Stimulated activated CD4-positive, alpha-beta T cell treated with anti-CD3 and anti-CD28 coated beads, Interleukin-15, amount 100 ng/mL, for 24 hours (primary cell): ENCODE data around the gene CFAP77.

Experiments
- DNase-seq: peaks from one replicate; pipeline ENCODE4 v3.0.0-alpha.2; 2020

The CFAP77 gene

GRCh38 chr9:132497731-132498130 is 87.7 kb downstream of the CFAP77 start:
- no peak for DNase-seq

DNA sequence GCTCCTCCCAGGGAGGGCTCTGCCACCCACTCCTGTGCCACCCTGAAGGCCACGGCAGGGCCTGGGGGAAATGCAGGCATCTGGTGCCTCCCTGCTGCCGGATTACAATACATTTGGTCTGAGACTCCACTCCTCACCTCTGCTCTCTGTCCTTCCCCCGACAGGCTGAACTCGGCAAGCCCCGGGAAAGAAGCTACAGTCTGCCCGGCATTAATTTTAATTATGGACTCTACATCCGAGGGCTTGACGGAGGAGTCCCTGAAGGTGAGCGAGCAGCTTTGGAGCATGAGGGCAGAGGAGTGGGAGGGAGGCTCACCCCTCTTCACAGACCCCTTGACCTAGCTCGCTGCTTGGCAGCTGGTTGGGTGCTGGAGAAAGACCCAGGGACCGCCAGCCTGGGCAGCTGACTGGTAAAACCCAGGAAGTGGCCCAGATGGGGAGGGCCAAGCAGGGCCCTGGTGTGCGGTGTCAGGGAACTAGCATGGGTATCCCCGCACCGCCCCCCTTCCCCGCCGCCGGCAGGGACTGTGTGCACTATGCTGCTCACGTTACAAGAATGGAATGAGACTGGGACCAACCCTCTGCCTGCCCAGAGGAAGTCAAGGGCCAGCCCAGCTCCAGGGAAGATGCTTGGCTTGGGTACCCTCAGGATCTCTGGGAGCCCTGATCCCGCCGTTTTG is 88.7 kb downstream of the CFAP77 start:
- DNase-seq: no peak

- DNase-seq: no peak
These were observed 89.2 kb downstream of the CFAP77 start for GRCh38 chr9:132499251-132499650.

DNA sequence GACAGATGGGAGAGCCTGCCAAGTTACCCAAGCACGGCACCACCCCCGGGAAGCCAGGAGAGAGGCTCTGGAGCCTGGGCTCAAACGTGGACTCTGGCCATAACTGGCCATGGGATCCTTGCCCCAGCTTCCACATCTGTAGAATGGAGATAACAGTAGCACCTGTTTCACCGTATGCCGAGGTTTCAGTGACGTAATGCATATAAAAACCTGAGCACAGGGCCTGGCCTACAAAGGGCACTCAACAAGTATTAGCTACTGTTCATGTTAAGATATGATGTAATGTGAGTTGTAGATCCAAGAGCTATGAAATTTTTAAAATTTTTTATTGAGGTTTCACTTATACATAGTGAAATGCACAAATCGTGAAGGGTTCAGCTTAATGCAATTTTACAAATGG is 90.2 kb downstream of the CFAP77 start:
- DNase-seq: no peak

GRCh38 chr9:132502480-132502879 is 92.5 kb downstream of the CFAP77 start:
- no peak for DNase-seq

DNA sequence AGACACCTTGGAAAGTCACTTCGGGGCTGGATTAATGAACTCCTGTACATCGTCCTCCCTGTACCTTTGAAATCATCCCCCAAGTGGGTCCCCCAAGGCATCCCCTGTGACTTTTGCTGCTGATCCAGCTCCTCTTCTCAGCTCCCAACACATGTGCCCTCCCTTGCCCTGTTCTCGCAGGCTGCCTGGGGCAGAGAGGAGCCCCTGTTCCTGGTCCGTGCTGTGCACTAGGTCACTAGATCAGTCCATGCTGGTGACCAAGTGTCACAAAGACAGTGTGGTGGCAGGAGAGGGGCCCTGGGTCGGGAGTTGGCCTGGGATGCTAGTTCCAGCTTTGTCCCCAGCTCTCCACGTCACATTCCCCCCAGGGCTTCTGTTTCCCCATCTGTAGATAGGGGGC is 93.1 kb downstream of the CFAP77 start:
- DNase-seq: no peak

DNA sequence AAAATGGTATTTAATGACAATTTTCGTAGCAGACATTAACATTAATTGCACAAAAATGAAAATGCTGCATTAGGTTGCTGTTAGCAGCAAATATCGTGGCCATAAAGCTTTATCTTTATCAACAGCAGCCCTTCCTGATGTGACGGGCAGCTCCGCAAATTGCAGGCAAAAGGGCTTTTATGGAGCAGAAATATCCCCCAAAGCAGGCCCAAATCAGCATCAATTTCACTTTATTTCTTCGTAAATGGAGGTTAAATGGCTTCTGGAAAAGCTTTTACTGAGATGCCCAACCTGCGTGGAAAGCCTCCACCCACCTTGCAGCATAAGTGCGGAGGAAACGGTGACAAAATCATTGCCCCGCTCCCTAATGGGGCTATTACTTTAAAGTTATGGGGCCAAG is 94.5 kb downstream of the CFAP77 start:
- no peak for DNase-seq

GRCh38 chr9:132505991-132506655 is 96.1 kb downstream of the CFAP77 start:
- no peak for DNase-seq

GRCh38 chr9:132506977-132507669 is 97.1 kb downstream of the CFAP77 start:
- no peak for DNase-seq

- peak; percentile 77 for DNase-seq
These were observed 97.9 kb downstream of the CFAP77 start for GRCh38 chr9:132507670-132508469.

DNA sequence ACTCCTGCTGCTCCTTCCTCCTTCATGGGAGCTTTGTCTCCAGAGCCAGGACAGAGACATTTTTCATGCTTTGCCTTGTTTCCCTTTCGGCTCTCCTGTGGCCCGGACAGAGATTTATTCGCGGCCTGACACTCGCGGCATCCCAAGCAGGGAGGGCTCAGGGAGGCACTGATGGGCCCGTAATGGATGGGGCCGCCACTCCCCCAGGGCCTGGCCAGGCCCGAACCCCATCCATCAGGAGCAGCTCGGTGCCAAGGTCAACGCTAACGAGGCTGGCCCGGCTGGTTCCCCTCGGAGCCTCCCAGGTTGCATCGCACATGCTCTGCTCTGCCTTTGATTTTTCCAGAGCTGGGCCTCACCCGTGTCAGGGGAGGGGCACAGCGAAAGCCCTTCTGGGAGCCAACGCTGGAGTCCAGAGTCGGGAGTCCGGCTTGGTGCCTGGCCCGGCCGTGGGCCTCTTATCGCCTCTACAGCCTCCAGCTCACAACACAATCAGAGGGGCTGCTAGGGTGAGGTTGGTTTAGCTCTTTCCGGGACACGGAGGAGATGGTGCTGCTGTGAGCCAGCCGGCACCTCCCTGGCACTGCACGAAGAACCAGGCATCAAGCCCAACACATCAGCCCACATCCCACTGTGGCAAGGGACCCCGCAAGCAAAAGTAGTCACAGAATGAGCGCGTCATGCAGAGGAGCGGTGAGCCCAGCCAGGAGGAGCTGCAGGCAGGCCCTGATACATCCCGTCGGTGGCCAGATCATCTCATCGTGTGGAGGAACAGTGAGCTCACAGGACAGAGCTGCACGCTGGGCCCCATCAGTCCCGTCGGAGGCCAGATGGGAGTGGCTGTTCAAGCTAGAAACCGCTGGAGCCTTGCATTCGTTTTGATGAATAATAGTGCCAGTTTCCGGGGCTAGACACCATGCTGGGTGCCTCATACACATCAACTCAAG is 100.2 kb downstream of the CFAP77 start:
- no peak for DNase-seq

GRCh38 chr9:132511191-132511999 is 101.4 kb downstream of the CFAP77 start:
- DNase-seq: no peak

DNA sequence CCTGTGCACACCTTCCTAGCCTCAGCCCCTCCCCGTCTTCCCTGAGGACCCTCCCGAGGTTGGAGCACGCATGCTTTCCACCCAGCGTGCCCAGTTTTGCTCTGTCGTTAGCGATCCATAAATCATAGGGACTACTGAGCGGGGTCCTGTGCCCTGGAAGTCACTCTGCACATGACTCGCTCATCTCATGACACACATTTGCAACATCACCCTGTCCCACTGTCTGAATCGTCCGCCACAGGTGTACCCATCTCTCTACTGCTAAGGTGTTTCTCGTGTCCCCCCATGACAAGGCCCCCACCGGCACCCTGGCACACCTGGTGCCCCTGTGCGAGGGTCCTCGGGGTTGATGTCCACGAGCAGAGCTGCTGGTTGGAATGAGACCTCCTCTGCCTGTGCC is 103.4 kb downstream of the CFAP77 start:
- no peak for DNase-seq

GRCh38 chr9:132514011-132514744 is 104.2 kb downstream of the CFAP77 start:
- no peak for DNase-seq

GRCh38 chr9:132514821-132515220 is 104.8 kb downstream of the CFAP77 start:
- DNase-seq: no peak

DNA sequence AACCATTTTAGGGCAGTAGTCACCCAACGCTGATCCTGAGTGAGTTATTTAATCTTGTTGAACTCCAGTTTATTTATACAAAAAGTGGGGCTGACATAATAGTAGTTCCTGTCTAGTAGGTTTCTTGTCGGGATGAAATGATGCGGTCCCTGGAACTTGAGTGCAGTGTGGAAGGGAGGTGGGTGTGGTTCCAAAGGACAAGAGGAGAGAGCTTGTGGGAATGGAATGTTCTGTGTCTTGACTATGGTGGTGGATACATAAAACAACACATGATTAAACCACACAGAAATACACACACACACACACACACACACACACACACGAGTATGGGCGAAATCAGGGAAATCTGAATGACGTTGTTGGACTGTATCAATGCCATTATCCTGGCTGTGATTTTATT is 106.3 kb downstream of the CFAP77 start:
- DNase-seq: no peak

- DNase-seq: no peak
These were observed 106.9 kb downstream of the CFAP77 start for GRCh38 chr9:132516911-132517310.

GRCh38 chr9:132517815-132518550 is 108.0 kb downstream of the CFAP77 start:
- DNase-seq: no peak

DNA sequence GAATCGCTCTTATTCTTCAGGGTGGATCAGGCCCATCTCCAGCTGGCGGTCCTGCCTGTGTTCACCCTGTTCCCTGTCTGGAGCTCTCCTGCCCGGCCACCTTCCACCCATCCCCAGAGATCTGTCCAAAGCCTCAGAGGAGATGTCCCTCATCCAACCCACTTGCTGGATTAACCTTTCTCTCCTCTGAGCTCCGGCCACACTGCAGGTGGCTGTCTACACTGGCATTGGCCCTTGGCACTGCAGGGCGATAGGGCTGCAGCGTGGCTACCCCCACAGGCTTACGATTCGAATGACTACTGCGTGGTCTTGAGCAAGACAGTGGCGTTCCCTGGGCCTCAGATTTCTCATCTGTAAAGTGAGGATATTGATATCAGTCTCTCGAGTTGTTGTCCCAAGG is 108.6 kb downstream of the CFAP77 start:
- DNase-seq: no peak

DNA sequence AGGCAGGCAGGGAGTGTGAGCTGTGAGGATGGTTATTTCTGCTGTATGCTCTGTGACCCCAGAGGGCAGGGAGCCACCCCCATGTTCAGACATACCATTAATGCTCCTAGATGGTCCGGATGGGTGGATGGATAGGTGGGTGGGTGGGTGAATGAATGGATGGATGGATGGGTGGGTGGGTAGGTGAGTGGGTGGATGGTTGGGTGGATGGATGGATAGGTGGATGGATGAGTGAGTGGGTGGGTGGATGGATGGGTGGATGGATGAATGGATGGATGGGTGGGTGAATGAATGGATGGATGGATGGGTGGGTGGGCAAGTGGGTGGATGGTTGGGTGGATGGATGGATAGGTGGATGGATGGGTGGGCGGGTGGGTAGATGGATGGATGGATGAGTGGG is 109.0 kb downstream of the CFAP77 start:
- no peak for DNase-seq
